Tibial nerve (tissue), 4 donors: ENCODE results near the gene OXLD1. TPM values are rescaled to one million over a fixed set of nuclear protein-coding genes. Genes with fewer than 3 reads are reported as not detected.

ENCODE experiments used
- DNase-seq, 2 donors: peaks; one replicate each; pipeline ENCODE4 v3.0.0-alpha.2; 2019; ENCODE audit warnings: low spot score in 2 of 2
- H3K27ac ChIP-seq, 4 donors: fragments of 200-600 bp; sonication (generic) in 3 of 4; one replicate each; pipeline ENCODE4 v1.5.1; 2017 to 2019; ENCODE audit warnings: mild to moderate bottlenecking in 1 of 4
- H3K27me3 ChIP-seq, 2 donors: fragments of 200-600 bp; sonication (generic) in 1 of 2; one replicate each; pipeline versions ENCODE4 v1.5.1 to v1.6.0; 2017 to 2019
- H3K36me3 ChIP-seq, 3 donors: fragments of 200-600 bp; sonication (generic); one replicate each; pipeline ENCODE4 v1.5.1; 2018 to 2019
- H3K4me1 ChIP-seq, 4 donors: fragments of 200-600 bp; sonication (generic) in 3 of 4; one replicate each; pipeline ENCODE4 v1.5.1; 2017 to 2019
- H3K4me3 ChIP-seq, 4 donors: fragments of 200-600 bp; sonication (generic) in 3 of 4; one replicate each; pipeline ENCODE4 v1.5.1; 2017 to 2019; ENCODE audit warnings: mild to moderate bottlenecking in 1 of 4, moderate library complexity in 1 of 4
- H3K9me3 ChIP-seq, 4 donors: fragments of 200-600 bp; sonication (generic) in 3 of 4; one replicate each; pipeline ENCODE4 v1.5.1; 2017 to 2019
- EP300 ChIP-seq, 2 donors: sonication (generic); formaldehyde crosslinking; IDR thresholded peaks; one replicate each; pipeline ENCODE4 v1.6.1; 2017; ENCODE audit warnings: antibody characterized with exemption in 2 of 2, mild to moderate bottlenecking in 1 of 2
- POLR2A ChIP-seq, 2 donors: fragments of 450-650 bp; IDR thresholded peaks; one replicate each; pipeline ENCODE4 v1.6.1; 2017; ENCODE audit warnings: antibody characterized with exemption in 2 of 2, mild to moderate bottlenecking in 2 of 2, moderate library complexity in 2 of 2
- WGBS, 2 donors: methylation state at CpG; one replicate each; pipeline ENCODE4 v1.1.5; 2018; 5-methylcytosine and 5-hydroxymethylcytosine counted together
- total RNA-seq, 4 donors: library from RNA; depleted of rRNA; stranded (reverse); fragments of >200 nt; gene quantifications; one replicate each; pipeline ENCODE4 v1.1.0, GENCODE V29; 2016
- TF ChIP-seq, protein P1 (sequence below), 5 experiments: fragments of 200-600 bp in 3 of 5; fragments of 450-650 bp in 2 of 5; sonication (generic) in 3 of 5; IDR thresholded peaks; one replicate each; pipeline ENCODE4 v1.5.1; 2016 to 2019; ENCODE audit warnings: antibody characterized with exemption in 5 of 5, mild to moderate bottlenecking in 3 of 5, moderate library complexity in 2 of 5

OXLD1 gene
- total RNA-seq, 4 donors from 2014 or later = 31.4 to 38.1 (median 35.8) TPM

DNA sequence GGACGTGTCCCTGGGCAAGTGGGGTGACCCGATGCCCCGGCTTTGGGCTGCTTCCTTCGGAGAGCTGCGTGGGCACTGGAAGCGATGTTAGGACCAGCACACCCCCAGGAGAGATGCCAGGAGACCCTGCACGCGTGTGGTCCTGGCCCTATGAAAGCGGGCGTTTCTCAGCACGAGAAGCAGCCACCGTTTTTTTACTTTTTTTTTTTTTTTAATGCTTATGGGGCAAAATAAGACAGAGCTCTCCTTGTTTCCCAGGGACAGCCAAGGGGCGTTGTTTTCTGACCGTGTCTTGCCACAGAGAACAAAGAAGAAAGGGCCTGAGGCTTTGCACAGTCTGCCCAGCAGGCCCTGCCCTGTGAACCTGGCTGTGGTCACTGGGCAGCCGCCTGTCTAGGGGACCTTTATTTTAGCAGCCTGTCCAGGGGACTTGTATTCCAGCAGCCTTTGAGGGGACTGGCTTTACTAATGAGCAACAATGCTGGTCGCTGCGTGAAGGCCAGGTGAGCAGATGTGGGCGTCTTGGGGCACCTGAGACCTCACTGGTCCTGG lies 46.7 kb upstream of the OXLD1 start:
- Histone ChIP-seq H3K27ac (peak overlapping the region; percentile 10 to 88 (median 82)), H3K27me3 (no peaks in the 10 kb centered on the region), H3K4me3 (peak overlapping the region; percentile 63 to 90 (median 84)), H3K9me3 (no peaks in the 10 kb centered on the region), H3K36me3 (peaks cover 0 to 42% (median 0%) of the 10 kb centered on the region in 3 donors), H3K4me1 (peaks cover 0 to 51% (median 36%) of the 10 kb centered on the region in 4 donors)
- TF ChIP-seq EP300 (IDR thresholded peaks at IDR 0.05) (peak; percentile 18 to 26), POLR2A (IDR thresholded peaks at IDR 0.05) (no peak)
- TF ChIP-seq, protein P1, sequence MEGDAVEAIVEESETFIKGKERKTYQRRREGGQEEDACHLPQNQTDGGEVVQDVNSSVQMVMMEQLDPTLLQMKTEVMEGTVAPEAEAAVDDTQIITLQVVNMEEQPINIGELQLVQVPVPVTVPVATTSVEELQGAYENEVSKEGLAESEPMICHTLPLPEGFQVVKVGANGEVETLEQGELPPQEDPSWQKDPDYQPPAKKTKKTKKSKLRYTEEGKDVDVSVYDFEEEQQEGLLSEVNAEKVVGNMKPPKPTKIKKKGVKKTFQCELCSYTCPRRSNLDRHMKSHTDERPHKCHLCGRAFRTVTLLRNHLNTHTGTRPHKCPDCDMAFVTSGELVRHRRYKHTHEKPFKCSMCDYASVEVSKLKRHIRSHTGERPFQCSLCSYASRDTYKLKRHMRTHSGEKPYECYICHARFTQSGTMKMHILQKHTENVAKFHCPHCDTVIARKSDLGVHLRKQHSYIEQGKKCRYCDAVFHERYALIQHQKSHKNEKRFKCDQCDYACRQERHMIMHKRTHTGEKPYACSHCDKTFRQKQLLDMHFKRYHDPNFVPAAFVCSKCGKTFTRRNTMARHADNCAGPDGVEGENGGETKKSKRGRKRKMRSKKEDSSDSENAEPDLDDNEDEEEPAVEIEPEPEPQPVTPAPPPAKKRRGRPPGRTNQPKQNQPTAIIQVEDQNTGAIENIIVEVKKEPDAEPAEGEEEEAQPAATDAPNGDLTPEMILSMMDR (IDR thresholded peaks at IDR 0.05) = no peak
- no peak for DNase-seq
- 16 to 19% methylated on average over 15 to 16 of the region's 18 CpGs for WGBS, 2 donors

DNA sequence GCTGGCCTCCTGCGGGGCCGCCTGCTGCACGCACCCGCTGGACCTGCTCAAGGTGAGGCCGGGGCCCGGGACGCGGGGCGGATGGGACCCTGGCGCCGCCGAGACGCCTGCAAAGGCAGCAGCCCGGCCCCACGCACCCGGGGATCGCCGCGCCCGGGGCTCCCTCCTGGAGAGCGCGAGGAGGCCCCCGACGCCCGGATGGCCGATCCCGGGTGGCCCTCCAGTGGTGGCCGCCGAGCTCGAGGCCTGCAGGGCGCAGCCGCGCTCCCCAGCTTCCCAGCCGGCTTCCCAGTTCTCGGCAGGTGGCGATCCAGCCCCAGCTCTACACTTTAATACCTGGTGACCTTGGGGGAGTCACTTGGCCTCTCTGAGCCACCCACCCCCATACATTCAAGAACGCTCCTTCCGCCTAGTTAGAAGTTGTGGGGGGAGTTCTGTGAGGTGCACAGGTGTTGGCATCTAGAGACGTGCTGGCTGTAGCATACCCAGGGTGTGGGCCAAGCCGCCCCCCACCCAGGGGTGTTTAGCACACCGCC lies 46.1 kb upstream of the OXLD1 start:
- Histone ChIP-seq H3K9me3 (no peaks in the 10 kb centered on the region), H3K36me3 (peaks cover 0 to 42% (median 0%) of the 10 kb centered on the region in 3 donors), H3K27ac (peak overlapping the region; percentile 10 to 88 (median 82)), H3K4me3 (peak overlapping the region; percentile 63 to 90 (median 84)), H3K4me1 (peaks cover 0 to 51% (median 36%) of the 10 kb centered on the region in 4 donors), H3K27me3 (no peaks in the 10 kb centered on the region)
- TF ChIP-seq, protein P1 (IDR thresholded peaks at IDR 0.05) = peak in 1 of 5 experiments; percentile 1
- TF ChIP-seq POLR2A (IDR thresholded peaks at IDR 0.05) = no peak
- 0 to 13% methylated on average over 6 to 13 of the region's 41 CpGs for WGBS, 2 donors
- DNase-seq = no peak

DNA sequence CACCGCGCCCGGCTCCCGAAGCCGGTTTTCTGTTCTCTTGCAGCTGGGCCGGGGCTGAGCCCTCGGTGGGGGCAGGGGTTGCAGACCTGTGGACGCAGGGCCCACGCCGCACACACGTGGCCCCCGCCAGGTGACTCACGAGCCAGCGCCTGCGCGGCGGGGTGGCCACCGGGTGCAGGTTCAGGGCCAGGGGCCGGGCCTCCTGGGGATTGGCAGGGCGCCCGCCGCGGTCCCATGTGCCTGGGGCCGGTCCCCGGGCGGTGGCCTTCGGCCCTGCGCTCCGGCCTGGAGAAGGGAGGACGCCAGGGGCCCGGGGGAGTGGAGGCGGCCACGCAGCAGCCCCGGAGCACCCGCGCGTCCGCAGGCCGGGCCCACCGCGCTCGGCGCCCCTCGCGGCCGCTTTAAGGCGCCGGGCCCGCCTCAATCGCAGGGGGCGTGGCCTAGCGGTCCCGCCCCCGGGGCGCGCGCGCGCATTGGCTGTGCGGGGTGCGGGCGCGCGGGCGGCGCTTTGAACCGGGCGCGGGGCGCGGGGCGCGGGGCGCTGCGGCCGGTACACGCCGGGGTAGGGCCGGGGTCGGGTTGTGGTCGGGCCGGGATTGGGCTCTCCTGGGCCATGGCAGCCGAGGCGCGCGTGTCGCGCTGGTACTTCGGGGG lies 45.5 kb upstream of the OXLD1 start, which contains the start of gene SLC25A10:
TSS of gene SLC25A10 (plus strand) at position 471 of the 654 bp plus-strand sequence. CDS start at position 614, 143 bp downstream.
- 0% methylated on average over 24 to 32 of the region's 89 CpGs for WGBS, 2 donors
- no peaks in the 10 kb centered on the region for H3K9me3 ChIP-seq
- peaks cover 0 to 51% (median 36%) of the 10 kb centered on the region in 4 donors for H3K4me1 ChIP-seq
- peaks cover 0 to 42% (median 0%) of the 10 kb centered on the region in 3 donors for H3K36me3 ChIP-seq
- H3K27me3 ChIP-seq = no peaks in the 10 kb centered on the region
- peak; percentile 44 to 60 for DNase-seq
- H3K4me3 ChIP-seq = peak within 1 kb of the TSS; percentile 63 to 90 (median 84)
- peak within 1 kb of the TSS; percentile 49 to 88 (median 82) for H3K27ac ChIP-seq
- no peak for TF ChIP-seq EP300 (IDR thresholded peaks at IDR 0.05)
- peak in 1 of 2 donors; percentile 38 for TF ChIP-seq POLR2A (IDR thresholded peaks at IDR 0.05)
- TF ChIP-seq, protein P1 (IDR thresholded peaks at IDR 0.05) = peak in 4 of 5 experiments; percentile 14 to 75 (median 55)

DNA sequence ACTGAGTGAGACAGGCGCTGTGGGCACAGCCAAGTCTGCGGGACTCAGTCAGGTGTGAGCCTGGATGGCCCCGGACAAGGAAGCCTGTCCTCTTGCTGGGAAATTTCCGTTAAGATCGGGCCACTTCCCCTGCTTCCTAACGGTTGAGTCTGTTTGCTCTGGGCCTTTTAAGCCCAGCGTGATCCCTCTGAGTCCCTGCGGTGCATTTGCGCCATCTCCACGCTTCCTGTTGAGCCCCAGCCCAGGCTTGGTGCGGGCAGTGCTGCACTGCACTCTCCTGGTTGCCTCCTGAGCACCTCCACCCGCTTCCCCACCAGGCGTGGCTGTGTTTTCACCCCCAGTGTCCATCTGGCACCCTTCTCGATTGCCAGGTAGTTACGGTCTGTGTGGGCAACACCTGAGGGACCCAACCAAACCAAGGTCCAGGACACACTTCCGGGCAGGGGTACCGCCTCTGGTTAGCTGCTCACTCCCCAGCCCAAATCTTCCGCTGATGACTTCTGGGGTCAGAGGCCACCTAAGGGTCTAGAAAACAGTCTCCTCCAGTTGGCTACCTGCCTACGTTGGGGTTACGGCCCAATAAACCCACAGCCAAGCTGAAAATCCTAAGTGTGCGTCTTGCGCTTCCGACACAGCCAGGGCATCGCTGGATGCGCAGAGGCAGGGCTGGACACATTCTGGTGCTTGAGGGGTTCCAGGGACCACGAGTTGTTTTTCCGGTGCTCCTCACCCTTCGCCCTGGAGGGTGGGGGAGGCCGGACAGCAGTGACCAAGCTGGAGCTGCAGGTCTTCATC lies 44.3 kb upstream of the OXLD1 start:
- WGBS, 2 donors = 10 to 15% methylated on average over 23 to 28 of the region's 29 CpGs
- H3K4me1 ChIP-seq = peaks cover 0 to 51% (median 36%) of the 10 kb centered on the region in 4 donors
- no peak for DNase-seq
- peaks cover 0 to 42% (median 4%) of the 10 kb centered on the region in 3 donors for H3K36me3 ChIP-seq
- no peaks in the 10 kb centered on the region for H3K9me3 ChIP-seq
- H3K27me3 ChIP-seq = no peaks in the 10 kb centered on the region
- TF ChIP-seq, protein P1 (IDR thresholded peaks at IDR 0.05) = no peak
- TF ChIP-seq EP300 (IDR thresholded peaks at IDR 0.05) (no peak), POLR2A (IDR thresholded peaks at IDR 0.05) (no peak)
- peak overlapping the region in 1 of 4 donors; percentile 3 for H3K27ac ChIP-seq
- H3K4me3 ChIP-seq = peak overlapping the region in 2 of 4 donors; percentile 81 to 90
